H1 (cell line): ENCODE data around the gene ATG5. TPM values are rescaled to one million over a fixed set of nuclear protein-coding genes. Genes with fewer than 3 reads are reported as not detected.

Experiments used
- CHD7 ChIP-seq: fragments of 300-600 bp; sonication (generic); IDR thresholded peaks from 2 replicates; pipeline ENCODE4 v1.7.1; 2012; ENCODE audit warnings: low read length, moderate library complexity, mild to moderate bottlenecking, inconsistent platforms; ENCODE audit not compliant: insufficient replicate concordance
- HDAC2 ChIP-seq, 2 experiments: fragments of 300-600 bp in 1 of 2; sonication (generic) in 1 of 2; IDR thresholded peaks; 2 replicates each; pipeline ENCODE4 v1.6.1; 2011 to 2012; ENCODE audit warnings: low read depth in 2 of 2, low read length in 2 of 2, mild to moderate bottlenecking in 2 of 2, moderate library complexity in 2 of 2, borderline replicate concordance in 1 of 2, inconsistent platforms in 1 of 2
- JUN ChIP-seq: IDR thresholded peaks from 2 replicates; pipeline ENCODE4 v1.6.1; 2011; ENCODE audit warnings: low read depth, mild to moderate bottlenecking, improper control_type of control experiment, low read length
- KDM4A ChIP-seq: IDR thresholded peaks from one replicate; pipeline ENCODE4 v1.7.1; 2012; ENCODE audit warnings: low read depth, mild to moderate bottlenecking, moderate library complexity, low read length, inconsistent platforms; ENCODE audit not compliant: severe bottlenecking
- MAX ChIP-seq: IDR thresholded peaks from 2 replicates; pipeline ENCODE4 v1.6.1; 2012; ENCODE audit warnings: inconsistent platforms
- SRF ChIP-seq: IDR thresholded peaks from 2 replicates; pipeline ENCODE4 v1.6.1; 2011; ENCODE audit warnings: mild to moderate bottlenecking, low read depth, low read length, moderate library complexity
- TCF12 ChIP-seq: IDR thresholded peaks from 2 replicates; pipeline ENCODE4 v1.6.1; 2011; ENCODE audit warnings: low read depth, mild to moderate bottlenecking, low read length
- USF2 ChIP-seq: IDR thresholded peaks from 2 replicates; pipeline ENCODE4 v1.6.1; 2011; ENCODE audit warnings: low read length, improper control_type of control experiment
- polyA plus RNA-seq, 7 experiments: library from polyadenylated mRNA; depleted of rRNA in 3 of 7; stranded (reverse) in 5 of 7; unstranded in 2 of 7; fragments of >200 nt in 5 of 7; fragments of 200-250 nt in 2 of 7; gene quantifications; 1 replicate in 5 of 7; 2 replicates in 1 of 7; 4 replicates in 1 of 7; pipeline versions ENCODE4 v1.2.1 to v1.2.3, GENCODE V29; 2011 to 2013; ENCODE audit warnings: missing spikeins in 2 of 7, mixed read lengths in 2 of 7
- total RNA-seq: library from RNA; stranded (reverse); fragmentation: NEBNext Ultra II Directional; extraction: Animal tissue kit (Norgen Biotek cat#: 25700); gene quantifications from 2 replicates; pipeline ENCODE4 v1.2.1, GENCODE V29; 2021

ATG5 gene
- total and polyA plus RNA-seq, 2 of the 8 experiments (the other 6 are each of a cell fraction or from before 2014, with no cell fraction given), result 18.2 to 39.0 TPM

GRCh38 chr6:106145741-106146227 lies 179.8 kb downstream of the ATG5 start (continued):
- TF ChIP-seq CHD7 (no peak), HDAC2 (IDR thresholded peaks at IDR 0.05; ENCODE audit: borderline replicate concordance in 1 of 2, low read depth in 2 of 2, low read length in 2 of 2) (no peak), SRF (no peak), USF2 (no peak), KDM4A (no peak), JUN (no peak), MAX (no peak), TCF12 (no peak)
